RWPE2 (cell line): Measurements from ENCODE around the gene SNRNP70.

Experiments used
- ATAC-seq: fragments of 200-7000 bp; cut with Tn5 transposase; 3 replicates; pipeline ENCODE4 v1.9.1; 2021; ENCODE audit warnings: low read depth
- DNase-seq: peaks from one replicate; pipeline ENCODE4 v3.0.0-alpha.2; 2020; ENCODE audit warnings: low spot score
- H3K27ac ChIP-seq: fragments of 450-650 bp; 2 replicates; pipeline ENCODE4 v1.5.1; 2017; ENCODE audit warnings: mild to moderate bottlenecking; ENCODE audit not compliant: poor library complexity, severe bottlenecking
- H3K27me3 ChIP-seq: fragments of 250-450 bp; sonication (Bioruptor Pico); 2 replicates; pipeline ENCODE4 v1.5.1; 2021; ENCODE audit warnings: mild to moderate bottlenecking, moderate library complexity; ENCODE audit not compliant: insufficient read depth, poor library complexity, severe bottlenecking
- H3K36me3 ChIP-seq: fragments of 250-450 bp; sonication (Bioruptor Pico); 2 replicates; pipeline ENCODE4 v1.5.1; 2020; ENCODE audit warnings: low read depth, mild to moderate bottlenecking, moderate library complexity
- H3K4me1 ChIP-seq: fragments of 250-450 bp; sonication (Bioruptor Pico); 2 replicates; pipeline ENCODE4 v1.5.1; 2021; ENCODE audit warnings: mild to moderate bottlenecking, moderate library complexity; ENCODE audit not compliant: insufficient read depth, poor library complexity, severe bottlenecking
- H3K4me3 ChIP-seq: fragments of 250-450 bp; sonication (Bioruptor Pico); 2 replicates; pipeline ENCODE4 v1.5.1; 2021; ENCODE audit warnings: mild to moderate bottlenecking, moderate library complexity; ENCODE audit not compliant: severe bottlenecking
- H3K9me3 ChIP-seq: fragments of 250-450 bp; sonication (Bioruptor Pico); 2 replicates; pipeline ENCODE4 v1.5.1; 2021; ENCODE audit warnings: mild to moderate bottlenecking, moderate library complexity; ENCODE audit not compliant: severe bottlenecking
- TF ChIP-seq, protein P1 (sequence below): fragments of 450-650 bp; IDR thresholded peaks from one replicate; pipeline ENCODE4 v1.5.1; 2017; ENCODE audit warnings: mild to moderate bottlenecking, moderate library complexity; ENCODE audit not compliant: poor library complexity, severe bottlenecking

The SNRNP70 gene

DNA sequence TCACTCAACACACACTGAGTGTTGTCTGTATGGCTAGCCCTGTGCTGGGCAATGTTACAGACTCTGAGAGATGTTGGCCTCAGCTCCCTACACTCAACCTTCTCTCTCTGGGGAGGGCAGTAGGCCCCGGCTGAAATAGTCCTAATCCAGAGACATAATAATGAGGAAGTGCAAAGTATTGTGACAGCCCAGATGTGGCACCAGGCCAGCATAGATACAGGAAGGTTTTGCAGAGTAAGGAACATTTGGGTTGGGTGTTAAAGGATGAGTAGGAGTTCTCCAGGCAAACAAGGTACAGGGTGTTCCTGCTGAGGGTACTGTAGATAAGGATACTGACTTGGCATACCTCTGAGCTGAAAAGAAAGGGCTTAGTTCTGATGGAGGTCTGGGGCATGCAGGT is 31.3 kb downstream of the SNRNP70 start:
- no peak for ATAC-seq
- H3K4me3 ChIP-seq: no peak overlapping the region
- no peak overlapping the region for H3K27ac ChIP-seq
- TF ChIP-seq, protein P1, sequence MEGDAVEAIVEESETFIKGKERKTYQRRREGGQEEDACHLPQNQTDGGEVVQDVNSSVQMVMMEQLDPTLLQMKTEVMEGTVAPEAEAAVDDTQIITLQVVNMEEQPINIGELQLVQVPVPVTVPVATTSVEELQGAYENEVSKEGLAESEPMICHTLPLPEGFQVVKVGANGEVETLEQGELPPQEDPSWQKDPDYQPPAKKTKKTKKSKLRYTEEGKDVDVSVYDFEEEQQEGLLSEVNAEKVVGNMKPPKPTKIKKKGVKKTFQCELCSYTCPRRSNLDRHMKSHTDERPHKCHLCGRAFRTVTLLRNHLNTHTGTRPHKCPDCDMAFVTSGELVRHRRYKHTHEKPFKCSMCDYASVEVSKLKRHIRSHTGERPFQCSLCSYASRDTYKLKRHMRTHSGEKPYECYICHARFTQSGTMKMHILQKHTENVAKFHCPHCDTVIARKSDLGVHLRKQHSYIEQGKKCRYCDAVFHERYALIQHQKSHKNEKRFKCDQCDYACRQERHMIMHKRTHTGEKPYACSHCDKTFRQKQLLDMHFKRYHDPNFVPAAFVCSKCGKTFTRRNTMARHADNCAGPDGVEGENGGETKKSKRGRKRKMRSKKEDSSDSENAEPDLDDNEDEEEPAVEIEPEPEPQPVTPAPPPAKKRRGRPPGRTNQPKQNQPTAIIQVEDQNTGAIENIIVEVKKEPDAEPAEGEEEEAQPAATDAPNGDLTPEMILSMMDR: no peak
- H3K36me3 ChIP-seq: no peaks in the 10 kb centered on the region
- no peak for DNase-seq
- H3K27me3 ChIP-seq: no peaks in the 10 kb centered on the region
- H3K9me3 ChIP-seq: no peaks in the 10 kb centered on the region
- peaks cover 4% of the 10 kb centered on the region for H3K4me1 ChIP-seq

DNA sequence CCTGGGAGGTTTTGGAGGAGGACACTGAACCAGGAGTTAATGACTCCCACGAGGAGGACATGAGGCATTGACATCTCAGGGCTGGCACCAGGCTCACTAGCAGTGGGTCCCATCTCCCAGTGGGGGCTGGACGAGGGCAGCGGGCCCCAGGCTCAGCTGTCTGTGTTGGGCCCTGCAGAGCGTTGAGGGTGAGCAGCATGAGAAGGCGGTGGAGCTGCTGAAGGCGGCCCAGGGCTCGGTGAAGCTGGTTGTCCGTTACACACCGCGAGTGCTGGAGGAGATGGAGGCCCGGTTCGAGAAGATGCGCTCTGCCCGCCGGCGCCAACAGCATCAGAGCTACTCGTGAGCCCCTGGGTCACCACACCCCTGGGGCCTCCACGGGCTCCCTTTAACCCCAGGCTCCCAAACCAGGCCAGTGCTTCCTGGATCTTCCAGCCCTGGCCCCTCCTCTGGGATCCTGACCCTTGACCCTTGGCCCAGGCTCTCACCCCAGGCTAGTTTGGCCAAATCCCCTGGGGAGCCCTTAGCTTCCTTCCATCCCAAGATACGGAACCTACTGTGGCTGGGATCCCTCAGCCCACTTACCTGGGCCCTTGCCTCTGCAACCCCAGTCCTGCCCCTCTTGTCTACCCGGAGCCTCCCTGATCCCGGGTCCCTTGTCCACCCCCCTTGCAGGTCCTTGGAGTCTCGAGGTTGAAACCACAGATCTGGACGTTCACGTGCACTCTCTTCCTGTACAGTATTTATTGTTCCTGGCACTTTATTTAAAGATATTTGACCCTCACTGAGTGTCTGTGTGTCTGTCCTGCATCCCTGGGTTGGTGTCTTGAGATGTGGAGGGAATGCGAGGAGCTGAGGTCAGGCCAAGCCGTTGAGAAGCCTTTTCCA is 32.7 kb downstream of the SNRNP70 start:
- H3K27ac ChIP-seq: peak overlapping the region; percentile 59
- ATAC-seq: no peak
- TF ChIP-seq, protein P1: no peak

DNA sequence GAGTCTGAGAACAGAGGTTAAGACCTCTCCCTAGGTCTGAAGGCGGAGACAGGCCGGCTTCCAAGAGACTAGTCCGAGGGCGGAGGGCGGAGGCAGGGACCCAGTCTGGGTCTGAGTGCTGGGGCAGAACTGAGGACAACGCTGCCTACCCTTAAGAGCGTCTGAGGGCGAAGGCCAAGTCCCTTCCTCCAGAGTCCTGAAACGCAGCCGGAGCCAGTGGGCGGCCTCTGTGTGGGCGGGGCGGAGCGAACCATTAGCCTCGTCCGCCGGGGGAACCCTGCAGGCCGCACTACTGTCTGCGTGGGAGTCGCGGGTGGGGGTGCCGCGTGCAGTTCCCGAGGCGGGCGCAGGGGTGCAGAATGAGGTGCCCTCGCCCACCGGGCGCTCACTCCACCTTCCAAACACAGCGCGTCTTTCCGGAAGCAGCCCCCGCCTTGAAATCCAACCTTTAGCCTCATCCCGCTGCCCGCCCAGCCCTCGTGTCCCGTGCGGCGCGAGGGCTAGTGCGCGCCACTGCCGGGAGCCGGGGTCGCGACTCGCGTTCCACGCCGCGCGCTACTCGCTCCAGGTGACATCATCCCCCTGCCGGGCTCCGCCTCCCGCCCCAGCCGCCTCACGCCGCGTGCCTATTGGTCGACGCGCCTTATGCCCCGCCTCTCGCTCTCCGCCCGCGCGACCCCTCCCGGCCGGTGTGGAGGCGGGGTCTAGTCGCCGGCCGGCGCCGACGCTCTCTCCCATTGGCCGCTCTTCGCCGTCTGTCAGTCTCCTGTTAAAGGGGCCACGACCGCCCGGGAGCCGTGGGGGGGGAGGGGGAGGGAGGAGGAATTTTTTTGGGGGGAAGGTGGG is 33.5 kb downstream of the SNRNP70 start, which contains the start of gene C19orf73:
C19orf73 (minus strand) TSS at position 579 of the 846 bp plus-strand sequence; CDS start at position 458, 121 bp downstream.
- Histone ChIP-seq H3K4me3 (peak within 1 kb of the TSS; percentile 55), H3K27ac (peak within 1 kb of the TSS; percentile 59), H3K9me3 (no peaks in the 10 kb centered on the region), H3K4me1 (peaks cover 1% of the 10 kb centered on the region), H3K36me3 (no peaks in the 10 kb centered on the region), H3K27me3 (no peaks in the 10 kb centered on the region)
- TF ChIP-seq, protein P1: no peak
- peak; percentile 90 for DNase-seq
- peak; percentile 77 for ATAC-seq

More for the DNA sequence above, 32.7 kb downstream of the SNRNP70 start:
- DNase-seq: no peak
- H3K36me3 ChIP-seq: no peaks in the 10 kb centered on the region
- peak overlapping the region; percentile 55 for H3K4me3 ChIP-seq
- H3K9me3 ChIP-seq: no peaks in the 10 kb centered on the region
- H3K27me3 ChIP-seq: no peaks in the 10 kb centered on the region
- H3K4me1 ChIP-seq: peaks cover 4% of the 10 kb centered on the region

DNA sequence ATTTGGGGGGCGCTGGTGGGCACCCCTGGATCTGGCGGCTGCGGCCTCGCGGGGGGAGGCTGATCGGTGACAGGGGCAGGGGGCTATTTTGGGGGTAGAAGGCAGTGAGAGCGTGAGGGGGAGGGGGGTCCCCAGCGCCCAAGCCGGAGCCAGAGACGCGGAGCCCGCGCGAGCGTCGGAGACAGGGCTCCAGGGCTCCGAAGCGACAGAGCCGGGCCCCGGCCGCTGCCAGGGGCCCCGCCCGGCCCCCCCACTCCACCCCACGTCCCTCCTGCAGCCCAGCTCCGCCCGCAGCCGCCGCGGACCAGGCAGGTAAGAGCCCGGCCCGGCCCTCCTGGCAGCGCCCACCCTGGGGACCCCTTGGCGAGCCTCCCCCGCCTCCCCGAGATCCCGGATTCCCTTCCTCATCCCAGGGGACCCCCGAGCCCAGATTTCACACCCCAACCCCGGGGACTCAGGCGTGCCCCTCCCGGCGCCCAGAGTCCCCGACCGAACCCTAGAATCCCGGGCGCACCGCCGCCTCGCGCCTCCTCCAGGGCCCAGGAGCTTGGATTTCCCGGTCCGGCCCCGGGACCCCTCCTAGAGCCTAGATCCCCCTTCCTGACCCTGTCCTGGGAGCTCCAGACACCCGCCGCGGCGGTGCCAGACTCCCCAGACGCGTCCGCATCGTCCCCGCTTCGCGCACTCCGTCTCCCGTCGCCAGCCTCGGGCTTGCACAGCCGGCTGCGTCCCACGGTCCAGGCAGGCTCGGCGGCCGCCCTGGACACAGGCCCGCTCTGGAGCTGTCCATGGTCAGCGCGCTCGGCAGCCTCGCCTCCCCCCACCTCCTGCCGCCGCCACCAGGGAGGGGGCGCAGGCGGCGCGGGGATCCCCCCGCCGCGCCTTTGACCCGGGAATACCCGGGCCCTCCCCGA is 34.4 kb downstream of the SNRNP70 start, which contains the start of gene PPFIA3:
PPFIA3 (plus strand) TSS at position 134 of the 914 bp plus-strand sequence. CDS start 8,330 bp downstream, outside the sequence.
- DNase-seq (peak; percentile 75), ATAC-seq (peak; percentile 56)
- TF ChIP-seq, protein P1: no peak
- H3K27ac ChIP-seq: peak within 1 kb of the TSS; percentile 59
- peak within 1 kb of the TSS; percentile 55 for H3K4me3 ChIP-seq
- H3K36me3 ChIP-seq: no peaks in the 10 kb centered on the region
- H3K27me3 ChIP-seq: no peaks in the 10 kb centered on the region
- no peaks in the 10 kb centered on the region for H3K4me1 ChIP-seq
- H3K9me3 ChIP-seq: no peaks in the 10 kb centered on the region
